WTC11 (cell line): Measurements from ENCODE around the gene CORO7.

ENCODE experiments used
- ATF2 ChIP-seq: sonication (generic); formaldehyde crosslinking; IDR thresholded peaks from 2 replicates; pipeline ENCODE4 v1.8.1; 2022; ENCODE audit warnings: low read depth, missing genetic modification reagents, borderline replicate concordance
- CTCF ChIP-seq: fragments of 200-600 bp; IDR thresholded peaks from 2 replicates; pipeline ENCODE4 v1.8.0; 2022; ENCODE audit warnings: antibody characterized with exemption
- ELF4 ChIP-seq: sonication (generic); formaldehyde crosslinking; IDR thresholded peaks from 2 replicates; pipeline ENCODE4 v1.8.1; 2022; ENCODE audit warnings: low read depth, mild to moderate bottlenecking, moderate library complexity, missing genetic modification reagents
- FOXP1 ChIP-seq: sonication (generic); formaldehyde crosslinking; IDR thresholded peaks from 2 replicates; pipeline ENCODE4 v1.8.0; 2022; ENCODE audit warnings: missing genetic modification reagents, mild to moderate bottlenecking, moderate library complexity, borderline replicate concordance
- JUN ChIP-seq: sonication (generic); formaldehyde crosslinking; IDR thresholded peaks from 2 replicates; pipeline ENCODE4 v1.8.0; 2023; ENCODE audit warnings: mild to moderate bottlenecking, missing genetic modification reagents
- MAX ChIP-seq: sonication (generic); formaldehyde crosslinking; IDR thresholded peaks from 2 replicates; pipeline ENCODE4 v1.8.0; 2022; ENCODE audit warnings: mild to moderate bottlenecking, missing genetic modification reagents
- MXD4 ChIP-seq: fragments of 250-450 bp; sonication (Bioruptor Pico); IDR thresholded peaks from 2 replicates; pipeline ENCODE4 v1.8.0; 2021; ENCODE audit warnings: mild to moderate bottlenecking, moderate library complexity, borderline replicate concordance
- NFE2L1 ChIP-seq: sonication (generic); formaldehyde crosslinking; IDR thresholded peaks from 2 replicates; pipeline ENCODE4 v1.8.1; 2023; ENCODE audit warnings: missing genetic modification reagents
- NR3C1 ChIP-seq: sonication (generic); formaldehyde crosslinking; conservative IDR thresholded peaks from 2 replicates; pipeline ENCODE4 v1.8.1; 2023; ENCODE audit warnings: low read depth, mild to moderate bottlenecking, missing genetic modification reagents
- PRDM15 ChIP-seq: sonication (generic); formaldehyde crosslinking; IDR thresholded peaks from 2 replicates; pipeline ENCODE4 v1.8.0; 2022; ENCODE audit warnings: missing genetic modification reagents
- SP1 ChIP-seq: sonication (generic); formaldehyde crosslinking; conservative IDR thresholded peaks from 2 replicates; pipeline ENCODE4 v1.8.1; 2022; ENCODE audit warnings: missing genetic modification reagents
- USF2 ChIP-seq: sonication (generic); formaldehyde crosslinking; IDR thresholded peaks from 2 replicates; pipeline ENCODE4 v1.8.1; 2023; ENCODE audit warnings: mild to moderate bottlenecking, missing genetic modification reagents, moderate library complexity

GRCh38 chr16:4322121-4323052 is 94.0 kb downstream of the CORO7 start:
- TF ChIP-seq JUN (CRISPR knock-in tag) = no peak
- no peak for TF ChIP-seq SP1 (CRISPR knock-in tag)
- no peak for TF ChIP-seq CTCF
- TF ChIP-seq NR3C1 (CRISPR knock-in tag) = no peak
- no peak for TF ChIP-seq NFE2L1 (CRISPR knock-in tag)
- TF ChIP-seq USF2 = no peak
- no peak for TF ChIP-seq ATF2 (CRISPR knock-in tag)
- TF ChIP-seq MXD4 = no peak
- no peak for TF ChIP-seq PRDM15 (CRISPR knock-in tag)
- no peak for TF ChIP-seq FOXP1 (CRISPR knock-in tag)
- TF ChIP-seq MAX = no peak
- TF ChIP-seq ELF4 (CRISPR knock-in tag) = no peak
